ENCODE data around the gene GRID2. TPM values are rescaled to one million over a fixed set of nuclear protein-coding genes. Genes with fewer than 3 reads are reported as not detected.
A peak's percentile ranks its signal among the peaks of the same experiment; 100 is the strongest.

Gene GRID2
- polyA plus RNA-seq, 1 of the 3 experiments (the other 2 are of a cell fraction), result not detected

DNA sequence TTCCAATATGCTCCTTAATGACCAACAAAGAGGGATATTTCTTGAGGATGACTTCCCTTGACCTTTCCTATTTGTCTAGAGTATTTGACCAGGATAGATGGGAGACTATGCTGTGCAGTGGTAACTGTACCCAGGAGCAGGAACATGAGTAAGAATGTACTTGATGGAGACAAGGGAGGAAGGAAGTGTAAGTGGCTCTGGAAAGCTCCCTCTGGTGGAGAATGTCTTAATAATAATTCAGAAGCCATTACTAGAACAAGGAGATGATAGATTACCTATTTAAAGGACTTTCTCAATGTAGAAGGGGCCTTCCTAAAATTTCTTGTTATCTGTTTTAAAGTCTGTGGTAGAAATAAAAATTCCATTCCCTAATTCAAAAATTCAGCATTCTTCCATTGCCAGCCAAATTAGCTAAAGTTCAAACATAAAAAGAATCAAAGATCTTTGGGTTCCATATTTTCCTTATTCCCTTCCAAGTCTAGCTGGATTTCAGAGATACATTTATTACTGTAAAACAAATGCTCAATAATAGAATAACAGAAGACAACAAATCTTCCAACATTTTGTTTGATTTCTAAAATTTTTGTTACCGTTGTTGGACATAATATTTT is 83.8 kb downstream of the GRID2 start:
- CTCF ChIA-PET, result interaction anchor here (0.7 to 1.9 kb wide), 10 partner anchors 9 to 1969 kb away, joined by 3 to 12 read pairs (median 4); no protein-coding TSS in a partner anchor
- H3K4me2 ChIP-seq, result no peak overlapping the region
- POLR2A ChIA-PET, result no interaction called here
- WGBS (ENCODE audit: low lambda C conversion rate), result 81% methylated on average over 1 of the region's 1 CpG
- no peaks in the 10 kb centered on the region for H4K20me1 ChIP-seq (ENCODE audit: insufficient read depth)
- H3K79me2 ChIP-seq (ENCODE audit: insufficient read depth), result no peaks in the 10 kb centered on the region
- H3K9ac ChIP-seq, result no peak overlapping the region
- peak; percentile 60 for TF ChIP-seq SMC3 (IDR thresholded peaks at IDR 0.05; ENCODE audit: low read depth, low read length)
- TF ChIP-seq, protein P1, sequence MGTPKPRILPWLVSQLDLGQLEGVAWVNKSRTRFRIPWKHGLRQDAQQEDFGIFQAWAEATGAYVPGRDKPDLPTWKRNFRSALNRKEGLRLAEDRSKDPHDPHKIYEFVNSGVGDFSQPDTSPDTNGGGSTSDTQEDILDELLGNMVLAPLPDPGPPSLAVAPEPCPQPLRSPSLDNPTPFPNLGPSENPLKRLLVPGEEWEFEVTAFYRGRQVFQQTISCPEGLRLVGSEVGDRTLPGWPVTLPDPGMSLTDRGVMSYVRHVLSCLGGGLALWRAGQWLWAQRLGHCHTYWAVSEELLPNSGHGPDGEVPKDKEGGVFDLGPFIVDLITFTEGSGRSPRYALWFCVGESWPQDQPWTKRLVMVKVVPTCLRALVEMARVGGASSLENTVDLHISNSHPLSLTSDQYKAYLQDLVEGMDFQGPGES (IDR thresholded peaks at IDR 0.05; ENCODE audit: low read depth, low read length), result no peak
- TF ChIP-seq CHD2 (IDR thresholded peaks at IDR 0.05; ENCODE audit: low read length, partially characterized antibody), result no peak
- TF ChIP-seq, protein P2, sequence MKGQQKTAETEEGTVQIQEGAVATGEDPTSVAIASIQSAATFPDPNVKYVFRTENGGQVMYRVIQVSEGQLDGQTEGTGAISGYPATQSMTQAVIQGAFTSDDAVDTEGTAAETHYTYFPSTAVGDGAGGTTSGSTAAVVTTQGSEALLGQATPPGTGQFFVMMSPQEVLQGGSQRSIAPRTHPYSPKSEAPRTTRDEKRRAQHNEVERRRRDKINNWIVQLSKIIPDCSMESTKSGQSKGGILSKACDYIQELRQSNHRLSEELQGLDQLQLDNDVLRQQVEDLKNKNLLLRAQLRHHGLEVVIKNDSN (IDR thresholded peaks at IDR 0.05; ENCODE audit: borderline replicate concordance, low read depth), result no peak
- TF ChIP-seq, protein P3, sequence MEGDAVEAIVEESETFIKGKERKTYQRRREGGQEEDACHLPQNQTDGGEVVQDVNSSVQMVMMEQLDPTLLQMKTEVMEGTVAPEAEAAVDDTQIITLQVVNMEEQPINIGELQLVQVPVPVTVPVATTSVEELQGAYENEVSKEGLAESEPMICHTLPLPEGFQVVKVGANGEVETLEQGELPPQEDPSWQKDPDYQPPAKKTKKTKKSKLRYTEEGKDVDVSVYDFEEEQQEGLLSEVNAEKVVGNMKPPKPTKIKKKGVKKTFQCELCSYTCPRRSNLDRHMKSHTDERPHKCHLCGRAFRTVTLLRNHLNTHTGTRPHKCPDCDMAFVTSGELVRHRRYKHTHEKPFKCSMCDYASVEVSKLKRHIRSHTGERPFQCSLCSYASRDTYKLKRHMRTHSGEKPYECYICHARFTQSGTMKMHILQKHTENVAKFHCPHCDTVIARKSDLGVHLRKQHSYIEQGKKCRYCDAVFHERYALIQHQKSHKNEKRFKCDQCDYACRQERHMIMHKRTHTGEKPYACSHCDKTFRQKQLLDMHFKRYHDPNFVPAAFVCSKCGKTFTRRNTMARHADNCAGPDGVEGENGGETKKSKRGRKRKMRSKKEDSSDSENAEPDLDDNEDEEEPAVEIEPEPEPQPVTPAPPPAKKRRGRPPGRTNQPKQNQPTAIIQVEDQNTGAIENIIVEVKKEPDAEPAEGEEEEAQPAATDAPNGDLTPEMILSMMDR (IDR thresholded peaks at IDR 0.05), result peak; percentile 76
- peak; percentile 64 for TF ChIP-seq RAD21 (IDR thresholded peaks at IDR 0.05; ENCODE audit: low read length)
- TF ChIP-seq TAF1 (IDR thresholded peaks at IDR 0.05; ENCODE audit: borderline replicate concordance, low read depth, low read length), result no peak
- no peak for TF ChIP-seq ELF1 (IDR thresholded peaks at IDR 0.05)
- no peak for TF ChIP-seq EP300 (IDR thresholded peaks at IDR 0.05; ENCODE audit: borderline replicate concordance in 1 of 2, low read depth in 1 of 2, low read length in 1 of 2)
- H3K4me1 ChIP-seq (ENCODE audit: control insufficient read depth in 1 of 2, insufficient read depth in 2 of 2, low read depth in 1 of 2, low read length in 1 of 2), result no peaks in the 10 kb centered on the region
- H2AFZ ChIP-seq (ENCODE audit: low read depth), result no peak overlapping the region; the same call in 1 of the 2 replicates
- H3K9me3 ChIP-seq, result no peaks in the 10 kb centered on the region
- no peak overlapping the region for H3K27ac ChIP-seq (ENCODE audit: low read depth in 2 of 2, low read length in 1 of 2)
- DNase-seq, result peak; percentile 17
- no peaks in the 10 kb centered on the region for H3F3A ChIP-seq (replicated peaks; ENCODE audit: insufficient read depth)
- H3K4me3 ChIP-seq (ENCODE audit: low read depth in 2 of 2, low read length in 1 of 2), result no peak overlapping the region; a peak in 1 of 4 replicates
- no peaks in the 10 kb centered on the region for H3K36me3 ChIP-seq (replicated peaks in 1 of 2; ENCODE audit: control insufficient read depth in 1 of 2, insufficient read depth in 2 of 2, low read length in 1 of 2)
- no peaks in the 10 kb centered on the region for H3K27me3 ChIP-seq (ENCODE audit: insufficient read depth)
- H3K9me2 ChIP-seq, result no peaks in the 10 kb centered on the region

GRCh38 chr4:92399032-92399431 is 95.3 kb downstream of the GRID2 start:
- Histone ChIP-seq H2AFZ (ENCODE audit: low read depth) (no peak overlapping the region), H3K4me2 (no peak overlapping the region), H3F3A (replicated peaks; ENCODE audit: insufficient read depth) (no peaks in the 10 kb centered on the region), H3K27me3 (ENCODE audit: insufficient read depth) (no peaks in the 10 kb centered on the region), H3K9me2 (no peaks in the 10 kb centered on the region), H3K36me3 (replicated peaks in 1 of 2; ENCODE audit: control insufficient read depth in 1 of 2, insufficient read depth in 2 of 2, low read length in 1 of 2) (no peaks in the 10 kb centered on the region), H3K79me2 (ENCODE audit: insufficient read depth) (no peaks in the 10 kb centered on the region), H3K4me3 (ENCODE audit: low read depth in 2 of 2, low read length in 1 of 2) (no peak overlapping the region), H4K20me1 (ENCODE audit: insufficient read depth) (no peaks in the 10 kb centered on the region), H3K9me3 (no peaks in the 10 kb centered on the region; the same call in 1 of the 2 replicates), H3K9ac (no peak overlapping the region), H3K4me1 (ENCODE audit: control insufficient read depth in 1 of 2, insufficient read depth in 2 of 2, low read depth in 1 of 2, low read length in 1 of 2) (no peaks in the 10 kb centered on the region), H3K27ac (ENCODE audit: low read depth in 2 of 2, low read length in 1 of 2) (no peak overlapping the region)
- no peak for DNase-seq
- ChIA-PET CTCF (interaction anchor here (0.7 to 2.2 kb wide), 3 partner anchors 11 to 1980 kb away, joined by 3 to 12 read pairs (median 4); no protein-coding TSS in a partner anchor), POLR2A (no interaction called here)
- 59% methylated on average over 8 of the region's 8 CpGs for WGBS (ENCODE audit: low lambda C conversion rate)
- TF ChIP-seq, protein P1 (IDR thresholded peaks at IDR 0.05; ENCODE audit: low read depth, low read length), result no peak
- no peak for TF ChIP-seq FOXM1 (IDR thresholded peaks at IDR 0.05; ENCODE audit: low read depth)
- TF ChIP-seq SIN3A (IDR thresholded peaks at IDR 0.05; ENCODE audit: borderline replicate concordance, low read depth, low read length), result no peak
- TF ChIP-seq, protein P4, sequence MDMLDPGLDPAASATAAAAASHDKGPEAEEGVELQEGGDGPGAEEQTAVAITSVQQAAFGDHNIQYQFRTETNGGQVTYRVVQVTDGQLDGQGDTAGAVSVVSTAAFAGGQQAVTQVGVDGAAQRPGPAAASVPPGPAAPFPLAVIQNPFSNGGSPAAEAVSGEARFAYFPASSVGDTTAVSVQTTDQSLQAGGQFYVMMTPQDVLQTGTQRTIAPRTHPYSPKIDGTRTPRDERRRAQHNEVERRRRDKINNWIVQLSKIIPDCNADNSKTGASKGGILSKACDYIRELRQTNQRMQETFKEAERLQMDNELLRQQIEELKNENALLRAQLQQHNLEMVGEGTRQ (IDR thresholded peaks at IDR 0.05; ENCODE audit: borderline replicate concordance, low read depth, low read length), result no peak
- TF ChIP-seq, protein P3 (IDR thresholded peaks at IDR 0.05), result no peak
- TF ChIP-seq MEF2A (IDR thresholded peaks at IDR 0.05; ENCODE audit: borderline replicate concordance, low read depth), result no peak
- no peak for TF ChIP-seq GABPA (IDR thresholded peaks at IDR 0.05; ENCODE audit: low read depth)
- TF ChIP-seq NFIC (IDR thresholded peaks at IDR 0.05; ENCODE audit: borderline replicate concordance), result no peak
- TF ChIP-seq TCF12 (IDR thresholded peaks at IDR 0.05), result no peak
- no peak for TF ChIP-seq SMC3 (IDR thresholded peaks at IDR 0.05; ENCODE audit: low read depth, low read length)
- TF ChIP-seq POLR2AphosphoS5 (IDR thresholded peaks at IDR 0.05; ENCODE audit: low read depth, low read length), result no peak
- no peak for TF ChIP-seq NRF1 (IDR thresholded peaks at IDR 0.05; ENCODE audit: low read depth, low read length)
- TF ChIP-seq RXRA (IDR thresholded peaks at IDR 0.05; ENCODE audit: borderline replicate concordance, low read depth), result no peak

Data from SK-N-SH (cell line).